H1 (cell line): Measurements from ENCODE around the gene H6PD. TPM values are rescaled to one million over a fixed set of nuclear protein-coding genes. Genes with fewer than 3 reads are reported as not detected.

Source experiments
- CTCF ChIA-PET: fragments of 300-600 bp; sonication (Branson Sonifier 250); formaldehyde crosslinking; loops from one replicate; lab custom pipeline; 2021; ENCODE audit not compliant: partially characterized antibody; lab: Charles Lee
- POLR2A ChIA-PET: fragments of 300-600 bp; sonication (Branson Sonifier 250); formaldehyde crosslinking; loops from one replicate; lab custom pipeline; 2021; ENCODE audit warnings: inconsistent platforms; ENCODE audit not compliant: partially characterized antibody; lab: Charles Lee
- DNase-seq, 2 experiments: peaks; one replicate each; pipeline versions ENCODE4 v3.0.0 to v3.0.0-alpha.2; 2010 to 2022; ENCODE audit warnings: low spot score in 2 of 2, low read depth in 1 of 2, mixed read lengths in 1 of 2
- FAIRE-seq: peaks from 2 replicates; lab custom pipeline; 2011; peaks lifted over from hg19 to GRCh38; lab: Jason Lieb, UNC
- H2AFZ ChIP-seq: 2 replicates; pipeline ENCODE4 v1.8.1; 2012; ENCODE audit warnings: low read length, inconsistent platforms
- H2AK5ac ChIP-seq: 2 replicates; pipeline ENCODE4 v1.6.1; 2013; ENCODE audit warnings: low read depth, low read length
- H2BK120ac ChIP-seq: replicated peaks from 2 replicates; pipeline ENCODE3; 2013; ENCODE audit warnings: low read depth, low read length, inconsistent platforms
- H2BK12ac ChIP-seq: 2 replicates; pipeline ENCODE4 v1.6.1; 2013; ENCODE audit warnings: low read depth, low read length
- H2BK15ac ChIP-seq: 2 replicates; pipeline ENCODE4 v1.6.1; 2013; ENCODE audit warnings: low read length
- H2BK20ac ChIP-seq: 2 replicates; pipeline ENCODE4 v1.6.1; 2013; ENCODE audit warnings: low read length
- H2BK5ac ChIP-seq: 2 replicates; pipeline ENCODE4 v1.6.1; 2013; ENCODE audit warnings: low read depth, low read length
- H3K14ac ChIP-seq: 2 replicates; pipeline ENCODE4 v1.6.1; 2013; ENCODE audit warnings: inconsistent platforms; ENCODE audit not compliant: insufficient read length
- H3K18ac ChIP-seq: 2 replicates; pipeline ENCODE4 v1.6.1; 2013; ENCODE audit warnings: low read length; ENCODE audit errors: extremely low read depth
- H3K23ac ChIP-seq: 2 replicates; pipeline ENCODE4 v1.6.1; 2013; ENCODE audit warnings: inconsistent platforms; ENCODE audit not compliant: insufficient read length
- H3K23me2 ChIP-seq: 2 replicates; pipeline ENCODE4 v1.6.1; 2013; ENCODE audit warnings: low read depth, low read length
- H3K27ac ChIP-seq: 2 replicates; pipeline ENCODE4 v1.6.1; 2011; ENCODE audit warnings: low read depth, low read length, inconsistent platforms
- H3K27me3 ChIP-seq, 4 experiments: replicated peaks in 1 of 4; 1 replicate in 1 of 4; 2 replicates in 3 of 4; pipeline versions ENCODE4 v1.6.1 to v1.8.1; 2011 to 2013; ENCODE audit warnings: low read length in 3 of 4, mild to moderate bottlenecking in 3 of 4, inconsistent platforms in 2 of 4, mixed read lengths in 2 of 4, moderate library complexity in 1 of 4; ENCODE audit not compliant: control insufficient read depth in 3 of 4, insufficient read depth in 3 of 4; ENCODE audit errors: extremely low read depth in 1 of 4
- H3K36me3 ChIP-seq, 4 experiments: 2 replicates each; pipeline versions ENCODE4 v1.6.1 to v1.8.1; 2011 to 2013; ENCODE audit warnings: mild to moderate bottlenecking in 4 of 4, low read length in 3 of 4, moderate library complexity in 2 of 4, control low read depth in 1 of 4, inconsistent platforms in 1 of 4; ENCODE audit not compliant: insufficient read depth in 4 of 4, control insufficient read depth in 2 of 4
- H3K4ac ChIP-seq: replicated peaks from 2 replicates; pipeline ENCODE3; 2013; ENCODE audit warnings: low read length, low read depth, mixed read lengths, inconsistent platforms; ENCODE audit not compliant: insufficient read length
- H3K4me1 ChIP-seq, 4 experiments: replicated peaks in 1 of 4; 1 replicate in 1 of 4; 2 replicates in 3 of 4; pipeline versions ENCODE4 v1.6.1 to v1.8.1; 2011 to 2013; ENCODE audit warnings: low read length in 3 of 4, inconsistent platforms in 2 of 4, mixed read lengths in 1 of 4; ENCODE audit not compliant: insufficient read depth in 4 of 4, control insufficient read depth in 3 of 4
- H3K4me2 ChIP-seq, 2 experiments: 2 replicates each; pipeline versions ENCODE4 v1.6.1 to v1.8.1; 2011 to 2013; ENCODE audit warnings: low read depth in 2 of 2, low read length in 2 of 2, control low read depth in 1 of 2, inconsistent platforms in 1 of 2, mild to moderate bottlenecking in 1 of 2; ENCODE audit not compliant: insufficient read depth in 1 of 2
- H3K4me3 ChIP-seq, 4 experiments: fragments of 200-600, 300-600 bp in 1 of 4; sonication (generic), shearing (Covaris generic), sonication (Bioruptor Twin) in 1 of 4; 2 replicates each; pipeline versions ENCODE4 v1.5.1 to v1.8.1; 2011 to 2016; ENCODE audit warnings: low read length in 4 of 4, low read depth in 3 of 4, control low read depth in 2 of 4, inconsistent platforms in 2 of 4, mild to moderate bottlenecking in 2 of 4, mixed read lengths in 1 of 4, moderate library complexity in 1 of 4; ENCODE audit not compliant: insufficient read depth in 2 of 4; ENCODE audit errors: extremely low read depth in 1 of 4
- H3K56ac ChIP-seq: replicated peaks from 2 replicates; pipeline ENCODE3; 2013; ENCODE audit warnings: low read depth, mild to moderate bottlenecking, mixed read lengths, low read length, inconsistent platforms; ENCODE audit not compliant: insufficient read length
- H3K79me1 ChIP-seq: 2 replicates; pipeline ENCODE4 v1.6.1; 2013; ENCODE audit warnings: low read depth, low read length, control low read depth
- H3K79me2 ChIP-seq, 2 experiments: 2 replicates each; pipeline versions ENCODE4 v1.6.1 to v1.8.1; 2012 to 2013; ENCODE audit warnings: low read length in 2 of 2, mild to moderate bottlenecking in 2 of 2, inconsistent platforms in 1 of 2; ENCODE audit not compliant: insufficient read depth in 2 of 2, control insufficient read depth in 1 of 2
- H3K9ac ChIP-seq, 4 experiments: replicated peaks in 1 of 4; 1 replicate in 1 of 4; 2 replicates in 3 of 4; pipeline versions ENCODE4 v1.6.1 to v1.8.1; 2011 to 2013; ENCODE audit warnings: low read depth in 3 of 4, low read length in 3 of 4, control low read depth in 2 of 4, mild to moderate bottlenecking in 2 of 4, moderate library complexity in 2 of 4, inconsistent platforms in 1 of 4; ENCODE audit errors: extremely low read depth in 1 of 4
- H3K9me3 ChIP-seq, 2 experiments: 2 replicates each; pipeline versions ENCODE4 v1.6.1 to v1.8.1; 2012 to 2013; ENCODE audit warnings: mild to moderate bottlenecking in 2 of 2, moderate library complexity in 2 of 2, control low read depth in 1 of 2, inconsistent platforms in 1 of 2, low read depth in 1 of 2, low read length in 1 of 2, mixed read lengths in 1 of 2; ENCODE audit not compliant: insufficient read depth in 2 of 2
- H4K20me1 ChIP-seq, 2 experiments: replicated peaks in 1 of 2; 2 replicates each; pipeline versions ENCODE3 to v1.8.1; 2011 to 2013; ENCODE audit warnings: inconsistent platforms in 2 of 2, low read length in 2 of 2, mild to moderate bottlenecking in 1 of 2; ENCODE audit not compliant: insufficient read depth in 2 of 2, control insufficient read depth in 1 of 2
- H4K5ac ChIP-seq: 2 replicates; pipeline ENCODE4 v1.6.1; 2013; ENCODE audit warnings: low read length, low read depth, mixed read lengths, inconsistent platforms; ENCODE audit not compliant: insufficient read length
- H4K8ac ChIP-seq: 2 replicates; pipeline ENCODE4 v1.8.0; 2013; ENCODE audit warnings: mild to moderate bottlenecking, moderate library complexity, low read length, inconsistent platforms; ENCODE audit not compliant: insufficient read depth; ENCODE audit errors: extremely low read depth
- H4K91ac ChIP-seq: replicated peaks from 2 replicates; pipeline ENCODE3; 2013; ENCODE audit warnings: low read length, mixed read lengths, inconsistent platforms; ENCODE audit not compliant: insufficient read length
- EZH2 ChIP-seq: fragments of 200-600 bp; sonication (generic); IDR thresholded peaks from 2 replicates; pipeline ENCODE4 v1.7.1; 2012; ENCODE audit warnings: low read depth, mild to moderate bottlenecking, moderate library complexity, low read length, inconsistent platforms; ENCODE audit not compliant: severe bottlenecking
- GTF2F1 ChIP-seq: IDR thresholded peaks from 2 replicates; pipeline ENCODE4 v1.6.1; 2012; ENCODE audit warnings: low read depth, low read length, improper control_type of control experiment, borderline replicate concordance
- JUN ChIP-seq: IDR thresholded peaks from 2 replicates; pipeline ENCODE4 v1.6.1; 2011; ENCODE audit warnings: low read depth, mild to moderate bottlenecking, improper control_type of control experiment, low read length
- MAFK ChIP-seq: IDR thresholded peaks from 2 replicates; pipeline ENCODE4 v1.6.1; 2012; ENCODE audit warnings: low read depth, mild to moderate bottlenecking, improper control_type of control experiment, low read length
- NANOG ChIP-seq: IDR thresholded peaks from 2 replicates; pipeline ENCODE4 v1.6.1; 2011; ENCODE audit warnings: low read length, low read depth, mild to moderate bottlenecking, inconsistent platforms; ENCODE audit not compliant: insufficient read depth, poor library complexity, severe bottlenecking
- POLR2AphosphoS5 ChIP-seq: IDR thresholded peaks from 2 replicates; pipeline ENCODE4 v1.6.1; 2011; ENCODE audit warnings: low read depth, low read length
- RAD21 ChIP-seq, 2 experiments: IDR thresholded peaks in 1 of 2; conservative IDR thresholded peaks in 1 of 2; 2 replicates each; pipeline ENCODE4 v1.6.1; 2011; ENCODE audit warnings: low read depth in 2 of 2, low read length in 2 of 2, improper control_type of control experiment in 1 of 2, inconsistent platforms in 1 of 2, mild to moderate bottlenecking in 1 of 2, moderate library complexity in 1 of 2
- RFX5 ChIP-seq: IDR thresholded peaks from 2 replicates; pipeline ENCODE4 v1.6.1; 2011; ENCODE audit warnings: low read depth, low read length, improper control_type of control experiment, borderline replicate concordance
- SIN3A ChIP-seq, 2 experiments: IDR thresholded peaks in 1 of 2; conservative IDR thresholded peaks in 1 of 2; 2 replicates each; pipeline ENCODE4 v1.6.1; 2011 to 2012; ENCODE audit warnings: low read length in 2 of 2, improper control_type of control experiment in 1 of 2, low read depth in 1 of 2, mild to moderate bottlenecking in 1 of 2
- SIX5 ChIP-seq: IDR thresholded peaks from 2 replicates; pipeline ENCODE4 v1.6.1; 2011; ENCODE audit warnings: mild to moderate bottlenecking, low read depth, low read length
- SP1 ChIP-seq: IDR thresholded peaks from 2 replicates; pipeline ENCODE4 v1.6.1; 2011; ENCODE audit warnings: low read depth, low read length
- SRF ChIP-seq: IDR thresholded peaks from 2 replicates; pipeline ENCODE4 v1.6.1; 2011; ENCODE audit warnings: mild to moderate bottlenecking, low read depth, low read length, moderate library complexity
- TAF7 ChIP-seq: optimal IDR thresholded peaks from 2 replicates; pipeline ENCODE3; 2011; ENCODE audit warnings: low read depth, mild to moderate bottlenecking, inconsistent platforms, low read length, moderate library complexity, borderline replicate concordance
- YY1 ChIP-seq: IDR thresholded peaks from 2 replicates; pipeline ENCODE4 v1.6.1; 2011; ENCODE audit warnings: low read depth, mild to moderate bottlenecking, low read length
- WGBS, 2 experiments: shearing (Covaris generic) in 1 of 2; methylation state at CpG; one replicate each; pipeline versions ENCODE4 v1.1.6 to v1.1.7; 2013 to 2015; ENCODE audit warnings: low lambda C conversion rate in 2 of 2, mixed read lengths in 2 of 2, inconsistent platforms in 1 of 2, low coverage in 1 of 2, missing lambda C conversion rate in 1 of 2; ENCODE audit not compliant: insufficient replicate concordance in 2 of 2, insufficient coverage in 1 of 2, insufficient read length in 1 of 2; ENCODE audit errors: extremely low coverage in 1 of 2, missing lambda C conversion rate in 1 of 2; 5-methylcytosine and 5-hydroxymethylcytosine counted together
- polyA plus RNA-seq, 7 experiments: library from polyadenylated mRNA; depleted of rRNA in 3 of 7; stranded (reverse) in 5 of 7; unstranded in 2 of 7; fragments of >200 nt in 5 of 7; fragments of 200-250 nt in 2 of 7; gene quantifications; 1 replicate in 5 of 7; 2 replicates in 1 of 7; 4 replicates in 1 of 7; pipeline versions ENCODE4 v1.2.1 to v1.2.3, GENCODE V29; 2011 to 2013; ENCODE audit warnings: missing spikeins in 2 of 7, mixed read lengths in 2 of 7
- total RNA-seq: library from RNA; stranded (reverse); fragmentation: NEBNext Ultra II Directional; extraction: Animal tissue kit (Norgen Biotek cat#: 25700); gene quantifications from 2 replicates; pipeline ENCODE4 v1.2.1, GENCODE V29; 2021

H6PD gene
- total and polyA plus RNA-seq, 2 of the 8 experiments (the other 6 are each of a cell fraction or from before 2014, with no cell fraction given), result 3.6 to 3.8 TPM

DNA sequence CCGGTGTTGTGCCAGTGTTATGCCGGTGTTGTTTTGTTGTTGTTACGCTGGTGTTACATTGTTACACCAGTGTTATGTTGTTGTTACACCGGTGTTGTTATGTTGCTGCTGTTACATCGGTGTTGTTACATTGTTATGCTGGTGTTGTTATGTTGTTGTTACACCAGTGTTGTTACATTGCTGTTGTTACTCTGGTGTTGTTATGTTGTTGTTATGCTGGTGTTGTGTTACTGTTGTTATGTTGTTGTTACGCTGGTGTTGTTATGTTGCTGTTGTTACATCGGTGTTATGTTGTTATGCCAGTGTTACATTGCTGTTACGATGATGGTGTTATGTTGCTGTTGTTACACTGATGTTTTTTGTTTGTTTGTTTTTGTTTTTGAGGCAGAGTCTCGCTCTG is 24.1 kb downstream of the H6PD start:
- Histone ChIP-seq H3K4me1 (peaks cover 3 to 7% (median 3%) of the 10 kb centered on the region in 4 experiments), H4K5ac (no peak overlapping the region), H4K8ac (no peak overlapping the region), H2AK5ac (peak overlapping the region; percentile 100; the same call in 1 of the 2 replicates), H3K23ac (no peak overlapping the region), H3K4ac (peak overlapping the region; percentile 19), H3K27ac (peak overlapping the region; percentile 72; the same call in 1 of the 2 replicates), H2BK20ac (no peak overlapping the region), H4K91ac (no peak overlapping the region), H4K20me1 (peaks cover 0 to 4% of the 10 kb centered on the region in 2 experiments), H2BK12ac (peak overlapping the region; percentile 95; the same call in 1 of the 2 replicates), H3K79me1 (peaks cover 3% of the 10 kb centered on the region), H2BK15ac (no peak overlapping the region), H3K23me2 (peaks cover 8% of the 10 kb centered on the region), H3K14ac (no peak overlapping the region), H3K4me3 (no peak overlapping the region), H3K79me2 (peaks cover 3 to 6% of the 10 kb centered on the region in 2 experiments; a peak in 2 of 4 replicates), H3K36me3 (peaks cover 0 to 2% (median 0%) of the 10 kb centered on the region in 4 experiments; a peak in 1 of 8 replicates), H3K56ac (no peak overlapping the region), H3K4me2 (no peak overlapping the region), H2AFZ (no peak overlapping the region), H3K27me3 (no peaks in the 10 kb centered on the region), H3K9me3 (peaks cover 3 to 24% of the 10 kb centered on the region in 2 experiments), H2BK5ac (peak overlapping the region; percentile 57; the same call in 1 of the 2 replicates), H2BK120ac (no peak overlapping the region), H3K9ac (no peak overlapping the region; a peak in 1 of 7 replicates), H3K18ac (no peak overlapping the region)
- CTCF ChIA-PET, result interaction anchor here (13.7 kb wide), 1 partner anchor 11 kb away, joined by 118 read pairs; no protein-coding TSS in a partner anchor
- 94% methylated on average over 9 of the region's 9 CpGs; no CpG with 5 or more reads in 1 of the 2 experiments for WGBS, 2 experiments
- POLR2A ChIA-PET, result no interaction called here
- FAIRE-seq (no peak), DNase-seq (no peak)
- TF ChIP-seq POLR2AphosphoS5, result no peak
- TF ChIP-seq RFX5, result no peak
- no peak for TF ChIP-seq RAD21 (IDR thresholded peaks at IDR 0.05 in 1 of 2, conservative IDR thresholded peaks at IDR 0.05 in 1 of 2; ENCODE audit: low read depth in 2 of 2, low read length in 2 of 2)
- no peak for TF ChIP-seq SIN3A (conservative IDR thresholded peaks at IDR 0.05 in 1 of 2, IDR thresholded peaks at IDR 0.05 in 1 of 2; ENCODE audit: low read depth in 1 of 2, low read length in 2 of 2)
- TF ChIP-seq SRF, result no peak
- TF ChIP-seq JUN, result no peak
- no peak for TF ChIP-seq EZH2
- TF ChIP-seq NANOG, result no peak
- TF ChIP-seq MAFK, result no peak
- no peak for TF ChIP-seq YY1
- no peak for TF ChIP-seq TAF7
- TF ChIP-seq SP1, result no peak
- no peak for TF ChIP-seq SIX5
- no peak for TF ChIP-seq GTF2F1
